ENCODE measurements around the gene DENND1A.

DNA sequence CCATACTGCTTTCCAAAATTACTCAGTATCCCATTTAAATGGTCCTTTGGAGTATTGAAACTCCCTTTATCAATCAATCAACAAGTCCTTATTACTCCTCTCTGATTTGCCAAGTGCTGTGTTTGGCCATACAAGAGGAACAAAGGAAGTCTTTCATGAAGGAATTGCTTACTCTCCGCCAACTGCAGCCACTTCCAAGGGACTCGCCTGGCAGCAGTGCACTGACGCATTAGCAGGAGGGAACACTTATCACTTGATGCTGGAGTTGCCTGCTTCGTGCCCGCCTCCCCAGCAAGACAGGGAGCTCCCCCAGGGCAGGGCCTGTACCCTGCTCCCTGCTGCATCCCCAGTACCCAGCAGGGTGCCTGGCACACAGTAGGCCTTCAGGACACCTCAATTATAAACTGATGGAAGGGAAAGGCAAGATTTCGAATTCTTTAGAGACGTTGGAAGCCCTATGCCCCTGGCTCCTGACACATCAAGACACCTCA lies 476.1 kb downstream of the DENND1A start:
- no peak for TF ChIP-seq POLR2AphosphoS5 (IDR thresholded peaks at IDR 0.05; ENCODE audit: low read depth)
- TF ChIP-seq, protein P1, sequence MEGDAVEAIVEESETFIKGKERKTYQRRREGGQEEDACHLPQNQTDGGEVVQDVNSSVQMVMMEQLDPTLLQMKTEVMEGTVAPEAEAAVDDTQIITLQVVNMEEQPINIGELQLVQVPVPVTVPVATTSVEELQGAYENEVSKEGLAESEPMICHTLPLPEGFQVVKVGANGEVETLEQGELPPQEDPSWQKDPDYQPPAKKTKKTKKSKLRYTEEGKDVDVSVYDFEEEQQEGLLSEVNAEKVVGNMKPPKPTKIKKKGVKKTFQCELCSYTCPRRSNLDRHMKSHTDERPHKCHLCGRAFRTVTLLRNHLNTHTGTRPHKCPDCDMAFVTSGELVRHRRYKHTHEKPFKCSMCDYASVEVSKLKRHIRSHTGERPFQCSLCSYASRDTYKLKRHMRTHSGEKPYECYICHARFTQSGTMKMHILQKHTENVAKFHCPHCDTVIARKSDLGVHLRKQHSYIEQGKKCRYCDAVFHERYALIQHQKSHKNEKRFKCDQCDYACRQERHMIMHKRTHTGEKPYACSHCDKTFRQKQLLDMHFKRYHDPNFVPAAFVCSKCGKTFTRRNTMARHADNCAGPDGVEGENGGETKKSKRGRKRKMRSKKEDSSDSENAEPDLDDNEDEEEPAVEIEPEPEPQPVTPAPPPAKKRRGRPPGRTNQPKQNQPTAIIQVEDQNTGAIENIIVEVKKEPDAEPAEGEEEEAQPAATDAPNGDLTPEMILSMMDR (conservative IDR thresholded peaks at IDR 0.05; ENCODE audit: low read depth in 2 of 2), result no peak
